Endometrial microvascular endothelial cells (primary cell): ENCODE results near the gene DKC1. TPM values are rescaled to one million over a fixed set of nuclear protein-coding genes. Genes with fewer than 3 reads are reported as not detected.

ENCODE experiments used
- in situ Hi-C: cut with HindIII; loops from 2 replicates; pipeline ENCODE4 v1.10.0; 2017; ENCODE audit warnings: low sequenced_read_pairs, low pct_unique_long_range_greater_than_20kb; ENCODE audit errors: inconsistent ontology term
- total RNA-seq: library from RNA; depleted of rRNA; stranded (reverse); fragments of >200 nt; gene quantifications from one replicate; pipeline ENCODE4 v1.2.3, GENCODE V29; 2015; ENCODE audit errors: inconsistent ontology term

The DKC1 gene
- total RNA-seq = 56.6 TPM

DNA sequence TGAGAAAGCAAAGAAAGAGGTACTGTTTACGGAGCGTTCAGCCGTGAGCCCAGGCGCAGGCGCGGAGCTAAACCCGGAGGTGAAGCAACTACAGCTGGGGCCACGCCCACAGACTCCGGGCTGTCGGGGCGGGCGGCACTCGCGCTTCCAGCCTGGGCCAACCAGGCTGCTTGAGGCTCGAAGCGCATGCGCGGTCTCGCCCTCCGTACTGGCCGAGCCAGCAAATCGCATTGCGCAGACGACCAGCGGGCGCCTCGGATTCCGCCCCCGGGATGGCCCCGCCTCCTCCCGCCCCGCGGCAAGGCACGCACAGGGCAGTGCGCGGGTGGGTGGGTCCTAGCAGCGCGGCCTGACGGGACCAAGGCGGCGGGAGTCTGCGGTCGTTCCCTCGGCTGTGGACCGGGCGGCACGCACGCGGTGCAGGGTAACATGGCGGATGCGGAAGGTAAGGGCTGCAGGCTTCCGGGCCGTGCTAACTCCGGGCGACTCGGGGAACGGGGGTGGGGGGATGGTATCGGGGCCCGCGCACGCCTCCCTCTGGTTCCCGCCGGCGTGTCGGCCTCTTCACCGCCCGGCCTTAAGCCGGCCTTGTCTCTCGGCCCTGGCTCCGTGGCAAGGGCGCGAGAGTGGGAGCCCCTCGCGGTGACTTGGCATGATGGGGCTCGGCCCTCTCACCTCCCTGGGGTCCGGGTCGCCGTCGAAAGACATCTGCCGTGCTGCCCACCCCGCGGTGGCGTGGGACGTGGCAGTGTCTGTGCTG, at the start of gene DKC1:
Gene DKC1, plus strand, starts transcription at position 328 of the 760 bp plus-strand sequence. Its CDS starts 102 bp downstream, at position 430.
- in situ Hi-C loops = no loop called here

GRCh38 chrX:154714925-154715324, 47.7 kb upstream of the DKC1 start:
- in situ Hi-C loops = no loop called here

GRCh38 chrX:154715825-154716224, 46.8 kb upstream of the DKC1 start:
- in situ Hi-C loops = no loop called here

DNA sequence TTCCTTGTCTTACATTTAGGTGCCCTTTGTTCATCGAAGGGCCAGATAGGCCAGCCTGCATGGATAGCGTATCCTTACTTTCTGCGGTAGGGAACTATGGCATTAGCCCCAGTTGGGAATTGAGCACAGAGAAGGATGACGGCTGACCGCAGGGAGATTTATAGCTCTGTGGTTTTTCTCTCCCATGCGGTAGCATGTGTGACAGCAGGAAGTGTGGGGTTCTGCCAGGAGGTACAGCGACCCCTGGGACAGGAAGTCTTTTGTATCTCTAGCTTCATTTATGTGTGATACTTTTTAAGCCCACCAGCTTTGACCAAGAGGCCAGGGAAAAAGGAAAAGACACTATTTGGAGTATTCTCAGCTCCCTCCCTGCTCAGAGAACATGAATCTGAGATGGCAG, 44.8 kb upstream of the DKC1 start:
- in situ Hi-C loops = no loop called here

DNA sequence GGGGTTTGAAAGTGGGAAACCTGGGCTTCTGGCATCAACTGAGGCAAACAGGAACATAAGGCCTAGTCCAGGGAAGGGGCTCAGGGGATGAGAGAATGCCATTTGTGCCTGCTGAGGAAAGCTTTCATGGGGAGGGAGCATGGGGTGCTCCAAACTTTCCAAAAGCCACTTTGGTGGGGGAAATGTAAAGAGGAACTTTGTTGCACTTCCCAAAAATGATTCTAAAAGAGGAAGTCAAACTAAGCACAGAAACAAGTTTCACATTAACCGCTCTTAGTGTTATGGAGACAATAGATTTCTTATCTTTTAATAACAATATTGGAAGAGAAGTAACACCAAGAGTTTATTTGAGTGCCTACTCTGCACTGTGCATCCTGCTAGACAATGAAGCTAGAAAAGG, 44.0 kb upstream of the DKC1 start:
- in situ Hi-C loops = no loop called here

DNA sequence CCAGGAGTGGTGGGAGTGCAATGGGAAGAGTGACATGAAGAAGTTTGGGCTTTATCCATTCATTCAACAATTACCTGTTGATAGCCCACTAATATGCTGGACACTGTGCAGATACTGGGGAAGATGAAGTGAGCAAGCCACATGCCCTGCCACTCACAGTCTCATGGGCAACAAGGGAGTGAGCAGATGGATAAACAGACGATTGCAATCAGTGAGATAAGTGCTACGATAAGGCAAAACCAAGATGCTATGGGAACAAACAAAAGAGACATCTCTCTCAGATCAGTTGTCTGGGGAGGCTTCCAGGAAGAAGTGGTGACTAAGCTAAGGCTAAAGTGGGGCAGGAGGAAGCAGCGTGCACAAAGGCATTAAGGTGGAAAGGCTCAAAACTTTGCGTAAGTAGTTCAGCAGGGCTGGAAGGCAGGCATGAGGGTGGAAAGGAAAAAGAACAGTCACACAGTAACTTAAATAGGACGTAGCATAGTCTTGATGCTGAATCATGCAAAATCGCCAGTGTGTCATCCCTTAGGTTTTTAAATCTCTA, 43.5 kb upstream of the DKC1 start:
- in situ Hi-C loops = no loop called here

GRCh38 chrX:154720067-154720466, 42.6 kb upstream of the DKC1 start:
- in situ Hi-C loops = no loop called here

DNA sequence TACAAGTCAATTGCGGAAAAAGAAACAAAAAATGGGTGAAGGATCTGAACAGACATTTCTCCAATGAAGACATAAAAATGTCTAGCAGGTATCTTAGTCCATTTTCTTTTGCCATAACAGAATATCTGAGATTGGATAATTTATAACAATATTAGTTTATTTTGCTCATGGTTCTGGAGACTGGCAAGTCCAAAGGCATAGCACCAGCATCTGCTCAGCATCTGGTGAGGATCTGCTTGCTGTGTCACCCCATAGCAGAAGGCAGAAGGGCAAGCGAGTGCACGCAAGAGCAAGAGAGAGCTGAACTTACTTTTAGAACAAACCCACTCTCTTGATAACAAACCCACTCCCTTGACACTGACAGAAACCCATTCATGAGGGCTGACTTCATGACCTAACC, 41.5 kb upstream of the DKC1 start:
- in situ Hi-C loops = no loop called here

DNA sequence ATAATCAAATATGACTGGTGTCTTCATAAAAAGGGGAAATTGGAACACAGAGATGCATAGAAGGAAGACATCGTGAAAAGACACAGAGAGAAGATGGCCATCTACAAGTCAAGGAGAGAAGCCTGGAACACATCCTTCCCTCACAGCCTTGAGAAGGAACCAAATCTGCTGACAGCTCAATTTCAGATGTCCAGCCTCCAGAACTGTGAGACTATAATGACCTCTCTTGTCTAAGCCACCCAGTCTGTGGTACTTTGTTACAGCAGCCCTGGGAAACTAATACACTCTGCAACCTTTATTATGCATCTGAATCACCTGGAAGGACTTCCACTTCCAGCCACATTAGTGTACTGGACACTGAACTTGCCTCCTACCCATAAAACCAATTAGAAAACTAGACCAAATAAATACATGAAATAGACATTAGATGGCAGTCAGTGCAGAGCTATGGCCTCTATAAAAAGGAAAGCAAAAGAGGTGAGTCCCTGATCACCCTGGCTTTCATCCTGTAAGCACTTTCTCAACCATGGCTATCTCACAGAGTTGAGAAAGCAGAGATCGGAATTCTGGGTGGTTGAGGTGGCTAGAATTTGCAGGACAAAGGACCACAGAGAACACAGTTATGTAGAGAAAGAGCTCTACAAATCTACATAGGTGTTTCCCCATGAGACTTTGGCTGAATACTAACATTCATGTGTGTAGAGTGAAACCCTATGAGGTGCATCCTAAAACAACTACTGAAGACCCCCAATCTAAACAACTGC, 37.5 kb upstream of the DKC1 start:
- in situ Hi-C loops = no loop called here

DNA sequence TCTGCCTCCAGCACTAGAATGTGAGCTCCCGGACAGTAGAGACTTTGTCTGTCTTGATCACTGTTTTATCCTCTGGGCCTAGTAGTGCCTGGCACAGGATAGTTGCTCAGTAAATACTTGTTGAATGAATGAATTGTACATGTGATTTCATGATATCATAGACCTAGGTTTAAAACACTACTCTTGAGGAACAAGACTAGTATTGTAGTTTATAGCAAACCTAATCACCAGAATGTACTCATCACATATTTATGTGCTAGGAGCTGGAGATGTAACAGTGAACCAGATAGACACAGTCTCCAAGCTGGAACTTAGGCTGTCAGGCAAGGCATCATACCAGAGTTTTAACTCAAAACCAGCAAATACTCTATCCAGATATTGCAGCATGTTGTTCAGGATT, 35.2 kb upstream of the DKC1 start:
- in situ Hi-C loops = no loop called here

GRCh38 chrX:154727871-154728270, 34.8 kb upstream of the DKC1 start:
- in situ Hi-C loops = no loop called here

DNA sequence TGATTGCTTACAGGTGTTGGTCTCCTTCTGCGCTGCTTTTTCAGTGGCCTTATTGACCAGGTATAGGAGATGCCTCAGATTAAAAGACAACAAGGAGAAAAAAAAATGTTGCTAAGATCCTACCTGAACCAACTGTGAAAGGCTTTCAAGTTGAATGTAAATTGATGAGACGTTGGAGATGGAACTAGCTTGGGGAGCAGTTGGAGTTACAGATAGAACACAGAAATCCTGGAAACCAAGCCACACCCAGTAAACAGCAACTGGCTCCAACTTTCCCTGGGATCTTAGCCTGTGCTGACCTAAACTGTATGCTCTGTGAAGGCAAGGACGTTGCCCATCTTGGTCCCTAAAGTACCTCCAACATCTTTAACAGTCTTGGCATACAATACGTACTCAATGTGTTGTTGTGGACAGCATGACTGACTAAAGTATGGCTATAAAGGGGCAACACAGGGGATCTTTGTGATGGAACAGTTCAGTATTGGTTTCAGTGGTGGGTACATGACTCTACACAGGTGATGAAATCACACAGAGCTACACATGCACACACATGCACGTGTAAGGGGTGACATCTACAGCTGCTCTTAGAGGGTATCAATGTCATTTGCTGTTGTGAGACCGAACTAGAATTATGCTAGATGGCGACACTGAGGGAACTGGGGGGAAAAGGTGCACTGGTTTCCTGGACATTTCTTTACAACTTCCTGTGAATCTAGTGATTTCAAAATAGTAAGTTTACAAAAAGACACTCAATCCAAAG, 34.1 kb upstream of the DKC1 start:
- in situ Hi-C loops = no loop called here

GRCh38 chrX:154729439-154729838, 33.2 kb upstream of the DKC1 start:
- in situ Hi-C loops = no loop called here

DNA sequence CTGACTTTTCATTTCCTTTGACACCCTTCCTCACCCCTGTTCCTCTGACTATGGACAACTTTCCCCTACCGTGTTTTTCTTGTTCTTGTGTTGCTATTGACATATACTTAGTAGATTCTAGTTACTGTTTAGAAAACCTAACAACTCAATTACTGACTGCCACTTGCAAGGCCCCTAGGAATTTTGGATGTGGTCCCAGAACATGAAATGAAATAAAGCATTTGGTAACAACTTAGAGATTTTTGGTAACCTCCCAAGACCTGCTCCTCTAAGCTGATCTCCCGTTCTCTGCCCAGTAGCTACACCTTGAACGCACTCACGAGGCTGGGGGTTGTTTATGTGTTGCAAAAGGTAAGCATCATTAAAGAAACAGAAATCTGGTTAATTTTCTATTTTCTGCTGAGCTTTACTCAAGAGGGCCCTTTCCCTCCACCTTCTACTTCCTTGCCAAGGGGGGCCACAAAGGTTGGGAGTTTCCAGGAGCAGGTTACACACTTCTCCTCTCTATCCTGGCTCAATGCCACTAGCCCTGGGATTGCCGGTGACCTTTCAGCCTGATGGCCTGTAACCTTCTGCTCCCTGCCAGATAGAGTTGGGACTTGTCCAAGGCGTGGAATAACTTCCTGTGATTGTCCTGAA, 32.3 kb upstream of the DKC1 start:
- in situ Hi-C loops = no loop called here

DNA sequence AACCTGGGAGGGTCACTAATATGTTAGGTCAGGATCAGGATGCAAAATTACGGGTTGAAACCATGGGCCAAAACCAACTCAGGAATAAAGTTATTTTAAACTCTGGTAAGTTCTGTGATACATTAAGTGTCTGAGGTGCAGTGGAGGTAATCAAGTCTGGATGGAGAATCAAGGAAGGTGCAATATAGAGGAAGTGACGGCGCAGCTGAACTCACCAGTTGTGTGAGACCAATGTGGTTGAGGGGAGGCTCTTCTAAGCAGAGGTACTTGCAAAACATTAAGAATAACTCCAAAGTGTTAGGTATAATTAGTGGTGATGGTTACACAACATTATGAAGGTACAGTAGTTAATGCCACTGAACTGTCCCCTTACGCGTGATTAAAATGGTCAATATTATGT, 31.5 kb upstream of the DKC1 start:
- in situ Hi-C loops = no loop called here

- in situ Hi-C loops = no loop called here
Measured at GRCh38 chrX:154731881-154732280, 30.8 kb upstream of the DKC1 start.

DNA sequence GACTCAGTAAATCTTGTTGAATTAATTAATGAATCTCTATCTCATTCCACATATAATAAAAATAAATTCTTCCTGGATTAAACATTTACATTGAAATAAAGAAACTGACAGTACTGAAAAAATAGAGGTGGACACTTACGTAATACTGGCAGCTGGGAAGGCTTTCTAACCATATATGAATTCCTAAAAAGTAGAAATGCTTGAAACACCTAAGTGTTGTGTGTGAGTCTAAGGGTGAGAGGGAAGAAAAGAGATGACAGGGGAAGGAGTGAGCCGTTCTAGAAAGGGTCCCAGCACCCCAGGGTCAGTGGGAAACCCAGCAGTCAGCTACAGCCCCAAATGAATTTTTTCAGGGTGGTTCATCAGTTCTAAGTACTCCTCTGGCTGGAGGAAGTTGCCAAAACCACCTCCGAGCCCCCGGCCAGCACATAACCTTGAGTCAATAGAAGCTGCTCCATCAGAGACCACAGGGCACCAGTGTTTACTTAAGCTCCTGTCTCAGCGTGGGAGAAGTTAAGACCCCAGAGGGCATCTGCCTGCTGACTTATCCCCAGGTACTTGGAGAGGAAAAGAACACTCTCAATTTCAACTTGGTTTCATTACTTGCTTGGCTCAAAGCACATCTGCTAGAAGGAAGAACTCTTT, 30.1 kb upstream of the DKC1 start:
- in situ Hi-C loops = no loop called here

- in situ Hi-C loops = no loop called here
Measured at GRCh38 chrX:154733066-154733425, 29.6 kb upstream of the DKC1 start.
